ENCODE results near the gene ADCY5. TPM values are rescaled to one million over a fixed set of nuclear protein-coding genes. Genes with fewer than 3 reads are reported as not detected.

The ADCY5 gene
- total RNA-seq, 2 experiments from 2014 or later: not detected

DNA sequence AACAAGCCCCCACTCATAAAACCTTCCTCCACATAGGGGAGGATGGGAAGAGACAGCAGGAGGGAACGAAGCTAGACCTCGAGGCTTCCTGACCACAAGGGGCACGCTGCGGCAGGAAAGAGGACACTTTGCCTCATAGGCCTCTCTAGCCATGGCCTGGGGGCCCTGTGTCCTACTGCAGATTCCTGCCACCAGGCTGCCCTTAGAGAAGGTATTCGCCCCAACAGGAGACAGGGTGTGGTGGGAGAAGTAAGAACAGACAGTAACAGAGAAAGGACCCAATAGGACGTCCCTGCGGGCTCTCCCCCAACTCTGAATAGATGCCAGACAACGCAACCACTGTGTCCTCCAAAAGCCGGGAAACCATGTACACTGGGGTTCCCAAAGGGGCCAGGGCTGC is 36.8 kb downstream of the ADCY5 start:
- Mint-ChIP-seq H3K9me3 (ENCODE audit: insufficient read depth) (no peaks in the 10 kb centered on the region), H3K4me1 (ENCODE audit: low read depth) (no peaks in the 10 kb centered on the region), H3K4me3 (no peak overlapping the region), H3K36me3 (ENCODE audit: low read depth) (no peaks in the 10 kb centered on the region), H3K27me3 (ENCODE audit: low read depth) (peaks cover 12% of the 10 kb centered on the region), H3K27ac (no peak overlapping the region)
- ATAC-seq (no peak), DNase-seq (no peak)
- POLR2A ChIA-PET: no interaction called here
- CTCF ChIA-PET: no interaction called here

- Mint-ChIP-seq H3K36me3 (ENCODE audit: low read depth) (no peaks in the 10 kb centered on the region), H3K27ac (no peak overlapping the region), H3K4me1 (ENCODE audit: low read depth) (no peaks in the 10 kb centered on the region), H3K4me3 (no peak overlapping the region), H3K27me3 (ENCODE audit: low read depth) (peaks cover 12% of the 10 kb centered on the region), H3K9me3 (ENCODE audit: insufficient read depth) (no peaks in the 10 kb centered on the region)
- CTCF ChIA-PET: interaction anchor here (0.6 kb wide), 1 partner anchor 1349 kb away, joined by 3 read pairs; no protein-coding TSS in a partner anchor
- ATAC-seq (no peak), DNase-seq (no peak)
- POLR2A ChIA-PET: no interaction called here
These were observed 37.4 kb downstream of the ADCY5 start for GRCh38 chr3:123411340-123412040.

GRCh38 chr3:123410149-123410515 is 38.8 kb downstream of the ADCY5 start:
- Mint-ChIP-seq H3K27ac (no peak overlapping the region), H3K27me3 (ENCODE audit: low read depth) (peaks cover 12% of the 10 kb centered on the region), H3K4me3 (no peak overlapping the region), H3K9me3 (ENCODE audit: insufficient read depth) (no peaks in the 10 kb centered on the region), H3K36me3 (ENCODE audit: low read depth) (no peaks in the 10 kb centered on the region), H3K4me1 (ENCODE audit: low read depth) (no peaks in the 10 kb centered on the region)
- ATAC-seq (no peak), DNase-seq (no peak)
- POLR2A ChIA-PET: no interaction called here
- CTCF ChIA-PET: interaction anchor here (1.0 kb wide), 1 partner anchor 15 kb away, joined by 4 read pairs; no protein-coding TSS in a partner anchor

DNA sequence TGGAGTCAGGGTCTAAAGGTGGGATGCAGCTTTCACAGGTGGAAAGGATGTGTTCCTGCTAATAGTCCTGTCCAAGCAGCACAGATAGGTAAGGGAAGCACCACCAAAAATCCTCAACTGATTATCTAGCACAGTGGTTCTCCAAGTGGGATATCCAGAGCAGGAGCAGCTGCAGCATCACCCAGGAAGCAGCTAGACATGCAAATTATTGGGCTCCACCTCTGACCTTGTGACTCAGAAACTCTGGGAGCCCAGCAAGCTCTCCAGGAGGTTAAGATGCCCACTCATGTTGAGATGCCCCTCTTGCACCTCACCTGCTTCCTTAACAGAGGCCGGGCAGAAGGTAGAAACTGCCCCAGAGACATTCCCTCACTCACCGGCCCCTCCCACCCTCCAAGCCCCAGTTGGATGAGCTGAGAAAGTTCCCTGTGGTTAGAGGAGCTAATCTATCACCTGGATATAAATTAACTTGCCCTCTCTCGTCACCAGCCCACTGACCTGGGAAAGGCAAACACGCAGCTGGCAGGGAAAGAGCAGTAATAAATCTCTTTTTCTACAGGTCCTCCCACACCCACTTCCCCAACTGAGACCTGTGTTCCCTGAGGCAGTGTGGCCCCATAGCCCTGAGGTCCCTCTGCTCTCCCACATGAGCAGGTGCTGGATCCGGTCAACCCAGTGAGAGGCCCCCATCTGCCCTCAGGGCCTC is 39.3 kb downstream of the ADCY5 start:
- ATAC-seq: no peak
- no peaks in the 10 kb centered on the region for H3K4me1 Mint-ChIP-seq (ENCODE audit: low read depth)
- H3K36me3 Mint-ChIP-seq (ENCODE audit: low read depth): no peaks in the 10 kb centered on the region
- ChIA-PET POLR2A (no interaction called here), CTCF (no interaction called here)
- H3K4me3 Mint-ChIP-seq: no peak overlapping the region
- no peak for DNase-seq
- no peak overlapping the region for H3K27ac Mint-ChIP-seq
- peaks cover 12% of the 10 kb centered on the region for H3K27me3 Mint-ChIP-seq (ENCODE audit: low read depth)
- no peaks in the 10 kb centered on the region for H3K9me3 Mint-ChIP-seq (ENCODE audit: insufficient read depth)

- Mint-ChIP-seq H3K4me3 (no peak overlapping the region), H3K27ac (no peak overlapping the region), H3K4me1 (ENCODE audit: low read depth) (no peaks in the 10 kb centered on the region), H3K36me3 (ENCODE audit: low read depth) (no peaks in the 10 kb centered on the region), H3K27me3 (ENCODE audit: low read depth) (peaks cover 12% of the 10 kb centered on the region), H3K9me3 (ENCODE audit: insufficient read depth) (no peaks in the 10 kb centered on the region)
- ATAC-seq (no peak), DNase-seq (no peak)
- ChIA-PET POLR2A (no interaction called here), CTCF (no interaction called here)
These were observed 42.3 kb downstream of the ADCY5 start for GRCh38 chr3:123406598-123406997.

DNA sequence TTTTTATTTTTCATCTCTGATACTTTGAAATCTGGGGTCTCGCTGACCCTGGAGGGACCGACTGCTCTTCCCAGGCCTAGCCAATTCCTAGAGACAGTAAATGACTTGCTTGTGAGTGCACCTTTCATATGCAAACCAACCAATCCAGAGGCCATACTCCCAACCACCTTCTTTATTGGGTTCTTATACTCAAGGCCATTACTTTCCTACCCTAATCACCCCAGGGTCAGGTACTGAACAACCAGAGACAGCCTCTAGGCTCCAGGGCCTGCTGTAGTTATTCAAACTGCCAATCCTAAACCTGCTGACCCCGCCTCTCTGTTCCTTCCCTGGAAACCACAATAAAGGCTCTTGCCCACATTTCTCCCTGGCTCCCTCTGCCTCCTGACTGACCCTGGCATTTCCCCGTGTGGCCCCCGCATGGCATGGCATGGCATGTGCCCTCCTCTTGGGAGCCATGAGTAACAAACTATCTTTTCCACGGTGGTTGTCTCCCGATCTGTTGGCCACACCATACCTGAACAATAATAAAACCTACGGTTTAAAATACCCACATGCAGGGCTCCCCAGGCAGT is 42.9 kb downstream of the ADCY5 start:
- ATAC-seq: no peak
- POLR2A ChIA-PET: no interaction called here
- H3K4me1 Mint-ChIP-seq (ENCODE audit: low read depth): no peaks in the 10 kb centered on the region
- no peak overlapping the region for H3K27ac Mint-ChIP-seq
- DNase-seq: no peak
- no peaks in the 10 kb centered on the region for H3K36me3 Mint-ChIP-seq (ENCODE audit: low read depth)
- no peaks in the 10 kb centered on the region for H3K9me3 Mint-ChIP-seq (ENCODE audit: insufficient read depth)
- CTCF ChIA-PET: no interaction called here
- peaks cover 10% of the 10 kb centered on the region for H3K27me3 Mint-ChIP-seq (ENCODE audit: low read depth)
- no peak overlapping the region for H3K4me3 Mint-ChIP-seq

- POLR2A ChIA-PET: no interaction called here
- Mint-ChIP-seq H3K4me3 (no peak overlapping the region), H3K27ac (no peak overlapping the region), H3K27me3 (ENCODE audit: low read depth) (peaks cover 5% of the 10 kb centered on the region), H3K9me3 (ENCODE audit: insufficient read depth) (no peaks in the 10 kb centered on the region), H3K4me1 (ENCODE audit: low read depth) (no peaks in the 10 kb centered on the region), H3K36me3 (ENCODE audit: low read depth) (no peaks in the 10 kb centered on the region)
- ATAC-seq (no peak), DNase-seq (no peak)
- CTCF ChIA-PET: no interaction called here
These were observed 43.9 kb downstream of the ADCY5 start for GRCh38 chr3:123405021-123405420.

GRCh38 chr3:123404391-123404790 is 44.5 kb downstream of the ADCY5 start:
- H3K27ac Mint-ChIP-seq: no peak overlapping the region
- no peak for DNase-seq
- H3K4me3 Mint-ChIP-seq: no peak overlapping the region
- no peaks in the 10 kb centered on the region for H3K9me3 Mint-ChIP-seq (ENCODE audit: insufficient read depth)
- CTCF ChIA-PET: no interaction called here
- POLR2A ChIA-PET: no interaction called here
- no peak for ATAC-seq
- H3K36me3 Mint-ChIP-seq (ENCODE audit: low read depth): no peaks in the 10 kb centered on the region
- H3K4me1 Mint-ChIP-seq (ENCODE audit: low read depth): no peaks in the 10 kb centered on the region
- peaks cover 2% of the 10 kb centered on the region for H3K27me3 Mint-ChIP-seq (ENCODE audit: low read depth)

- CTCF ChIA-PET: no interaction called here
These were observed 46.9 kb downstream of the ADCY5 start for GRCh38 chr3:123401836-123402530.

DNA sequence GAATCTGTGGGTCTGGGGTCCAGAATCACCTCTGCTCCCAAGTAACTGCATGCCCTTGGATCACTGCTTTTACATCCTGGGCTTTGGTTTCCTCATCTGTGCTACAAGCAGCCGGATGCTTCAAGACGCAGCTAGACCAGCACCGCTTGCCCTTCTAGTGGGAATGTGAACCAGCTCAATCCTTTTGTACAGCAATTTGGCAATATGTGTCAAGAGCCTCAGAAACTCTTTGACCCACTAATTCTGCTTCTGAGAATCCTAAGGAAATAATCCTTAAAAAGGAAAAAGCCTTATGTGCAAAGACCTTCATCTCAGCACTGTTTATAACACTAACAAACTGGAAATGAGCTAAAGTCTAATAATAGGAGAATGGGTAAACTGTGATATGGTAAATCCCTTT is 48.7 kb downstream of the ADCY5 start:
- no peaks in the 10 kb centered on the region for H3K4me1 Mint-ChIP-seq (ENCODE audit: low read depth)
- POLR2A ChIA-PET: no interaction called here
- H3K4me3 Mint-ChIP-seq: no peak overlapping the region
- CTCF ChIA-PET: no interaction called here
- no peaks in the 10 kb centered on the region for H3K36me3 Mint-ChIP-seq (ENCODE audit: low read depth)
- H3K27ac Mint-ChIP-seq: no peak overlapping the region
- H3K9me3 Mint-ChIP-seq (ENCODE audit: insufficient read depth): no peaks in the 10 kb centered on the region
- peaks cover 14% of the 10 kb centered on the region for H3K27me3 Mint-ChIP-seq (ENCODE audit: low read depth)
- no peak for ATAC-seq
- no peak for DNase-seq

More at GRCh38 chr3:123401836-123402530, 46.9 kb downstream of the ADCY5 start:
- no peak overlapping the region for H3K4me3 Mint-ChIP-seq
- no peaks in the 10 kb centered on the region for H3K4me1 Mint-ChIP-seq (ENCODE audit: low read depth)
- POLR2A ChIA-PET: no interaction called here
- H3K9me3 Mint-ChIP-seq (ENCODE audit: insufficient read depth): no peaks in the 10 kb centered on the region
- H3K36me3 Mint-ChIP-seq (ENCODE audit: low read depth): no peaks in the 10 kb centered on the region
- H3K27me3 Mint-ChIP-seq (ENCODE audit: low read depth): peaks cover 11% of the 10 kb centered on the region
- DNase-seq (no peak), ATAC-seq (no peak)
- no peak overlapping the region for H3K27ac Mint-ChIP-seq

DNA sequence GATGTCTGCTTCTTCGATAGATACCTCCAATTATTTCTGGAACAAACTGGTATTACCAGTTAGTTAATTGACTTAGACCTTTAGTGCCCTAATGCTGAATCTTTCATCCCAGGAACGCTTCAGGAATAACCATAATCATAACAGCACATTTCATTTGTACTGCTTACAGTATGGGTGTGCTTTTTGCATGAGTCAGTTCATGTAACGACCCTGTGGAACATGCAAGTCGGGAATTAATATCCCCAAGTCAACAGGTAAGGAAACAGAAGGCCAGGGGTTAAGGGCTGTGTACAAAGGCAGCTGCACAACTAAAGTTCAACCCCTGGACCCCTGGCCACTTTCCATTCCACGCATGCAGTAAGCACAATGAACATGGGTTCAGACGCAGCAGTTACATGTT is 49.2 kb downstream of the ADCY5 start:
- Mint-ChIP-seq H3K4me1 (ENCODE audit: low read depth) (no peaks in the 10 kb centered on the region), H3K9me3 (ENCODE audit: insufficient read depth) (no peaks in the 10 kb centered on the region), H3K4me3 (no peak overlapping the region), H3K27me3 (ENCODE audit: low read depth) (peaks cover 16% of the 10 kb centered on the region), H3K27ac (no peak overlapping the region), H3K36me3 (ENCODE audit: low read depth) (no peaks in the 10 kb centered on the region)
- CTCF ChIA-PET: no interaction called here
- no peak for DNase-seq
- POLR2A ChIA-PET: no interaction called here
- ATAC-seq: no peak
